Measurements from ENCODE around the gene NAIF1.

NAIF1 gene

GRCh38 chr9:128100581-128100980 is 33.5 kb upstream of the NAIF1 start:
- Histone ChIP-seq H3K4me3 (ENCODE audit: low read length) (no peak overlapping the region), H3K27me3 (ENCODE audit: control insufficient read depth, insufficient read depth, low read length) (no peaks in the 10 kb centered on the region), H3K4me1 (ENCODE audit: control insufficient read depth, insufficient read depth, low read length) (peaks cover 8% of the 10 kb centered on the region), H3K36me3 (ENCODE audit: control insufficient read depth, insufficient read depth, low read length) (peaks cover 26% of the 10 kb centered on the region), H3K9me3 (ENCODE audit: control insufficient read depth, insufficient read depth, low read length) (no peaks in the 10 kb centered on the region), H3K27ac (ENCODE audit: low read length) (no peak overlapping the region)
- DNase-seq (ENCODE audit: low read depth, low spot score) = no peak
- no CpG with 5 or more reads among the region's 10 CpGs for WGBS (ENCODE audit: insufficient coverage, insufficient read length)

GRCh38 chr9:128099932-128100491 is 32.9 kb upstream of the NAIF1 start:
- H3K4me1 ChIP-seq (ENCODE audit: control insufficient read depth, insufficient read depth, low read length) = peaks cover 8% of the 10 kb centered on the region
- H3K36me3 ChIP-seq (ENCODE audit: control insufficient read depth, insufficient read depth, low read length) = peaks cover 23% of the 10 kb centered on the region
- no CpG with 5 or more reads among the region's 16 CpGs for WGBS (ENCODE audit: insufficient coverage, insufficient read length)
- no peak overlapping the region for H3K4me3 ChIP-seq (ENCODE audit: low read length)
- DNase-seq (ENCODE audit: low read depth, low spot score) = no peak
- no peaks in the 10 kb centered on the region for H3K27me3 ChIP-seq (ENCODE audit: control insufficient read depth, insufficient read depth, low read length)
- no peak overlapping the region for H3K27ac ChIP-seq (ENCODE audit: low read length)
- no peaks in the 10 kb centered on the region for H3K9me3 ChIP-seq (ENCODE audit: control insufficient read depth, insufficient read depth, low read length)

- peaks cover 23% of the 10 kb centered on the region for H3K36me3 ChIP-seq (ENCODE audit: control insufficient read depth, insufficient read depth, low read length)
- H3K4me3 ChIP-seq (ENCODE audit: low read length) = peak overlapping the region; percentile 35; the same call in 1 of the 2 replicates
- H3K27me3 ChIP-seq (ENCODE audit: control insufficient read depth, insufficient read depth, low read length) = no peaks in the 10 kb centered on the region
- H3K27ac ChIP-seq (ENCODE audit: low read length) = no peak overlapping the region
- no CpG with 5 or more reads among the region's 16 CpGs for WGBS (ENCODE audit: insufficient coverage, insufficient read length)
- no peak for DNase-seq (ENCODE audit: low read depth, low spot score)
- H3K9me3 ChIP-seq (ENCODE audit: control insufficient read depth, insufficient read depth, low read length) = no peaks in the 10 kb centered on the region
- peaks cover 8% of the 10 kb centered on the region for H3K4me1 ChIP-seq (ENCODE audit: control insufficient read depth, insufficient read depth, low read length)
Observed at GRCh38 chr9:128099231-128099931, 32.3 kb upstream of the NAIF1 start.

GRCh38 chr9:128098297-128099230 is 31.4 kb upstream of the NAIF1 start:
- peak; percentile 91 for DNase-seq (ENCODE audit: low read depth, low spot score)
- no CpG with 5 or more reads among the region's 32 CpGs for whole genome bisulfite sequencing (ENCODE audit: insufficient coverage, insufficient read length)
- Histone ChIP-seq H3K4me3 (ENCODE audit: low read length) (peak overlapping the region; percentile 35; the same call in 1 of the 2 replicates), H3K9me3 (ENCODE audit: control insufficient read depth, insufficient read depth, low read length) (no peaks in the 10 kb centered on the region), H3K4me1 (ENCODE audit: control insufficient read depth, insufficient read depth, low read length) (peaks cover 8% of the 10 kb centered on the region), H3K27ac (ENCODE audit: low read length) (no peak overlapping the region), H3K27me3 (ENCODE audit: control insufficient read depth, insufficient read depth, low read length) (no peaks in the 10 kb centered on the region), H3K36me3 (ENCODE audit: control insufficient read depth, insufficient read depth, low read length) (peaks cover 17% of the 10 kb centered on the region)

- H3K4me3 ChIP-seq (ENCODE audit: low read length) = no peak overlapping the region
- H3K36me3 ChIP-seq (ENCODE audit: control insufficient read depth, insufficient read depth, low read length) = peaks cover 16% of the 10 kb centered on the region
- peaks cover 8% of the 10 kb centered on the region for H3K4me1 ChIP-seq (ENCODE audit: control insufficient read depth, insufficient read depth, low read length)
- no CpG with 5 or more reads among the region's 13 CpGs for WGBS (ENCODE audit: insufficient coverage, insufficient read length)
- no peak overlapping the region for H3K27ac ChIP-seq (ENCODE audit: low read length)
- no peaks in the 10 kb centered on the region for H3K27me3 ChIP-seq (ENCODE audit: control insufficient read depth, insufficient read depth, low read length)
- no peaks in the 10 kb centered on the region for H3K9me3 ChIP-seq (ENCODE audit: control insufficient read depth, insufficient read depth, low read length)
- DNase-seq (ENCODE audit: low read depth, low spot score) = no peak
Observed at GRCh38 chr9:128097543-128098296, 30.6 kb upstream of the NAIF1 start.

GRCh38 chr9:128096616-128097536 is 29.8 kb upstream of the NAIF1 start:
- Histone ChIP-seq H3K4me1 (ENCODE audit: control insufficient read depth, insufficient read depth, low read length) (peaks cover 8% of the 10 kb centered on the region), H3K27me3 (ENCODE audit: control insufficient read depth, insufficient read depth, low read length) (no peaks in the 10 kb centered on the region), H3K4me3 (ENCODE audit: low read length) (no peak overlapping the region), H3K9me3 (ENCODE audit: control insufficient read depth, insufficient read depth, low read length) (no peaks in the 10 kb centered on the region), H3K36me3 (ENCODE audit: control insufficient read depth, insufficient read depth, low read length) (peaks cover 7% of the 10 kb centered on the region), H3K27ac (ENCODE audit: low read length) (no peak overlapping the region)
- no CpG with 5 or more reads among the region's 19 CpGs for WGBS (ENCODE audit: insufficient coverage, insufficient read length)
- DNase-seq (ENCODE audit: low read depth, low spot score) = no peak

GRCh38 chr9:128094950-128095544 is 27.9 kb upstream of the NAIF1 start:
- no peaks in the 10 kb centered on the region for H3K36me3 ChIP-seq (ENCODE audit: control insufficient read depth, insufficient read depth, low read length)
- H3K4me3 ChIP-seq (ENCODE audit: low read length) = no peak overlapping the region
- no peaks in the 10 kb centered on the region for H3K27me3 ChIP-seq (ENCODE audit: control insufficient read depth, insufficient read depth, low read length)
- H3K27ac ChIP-seq (ENCODE audit: low read length) = no peak overlapping the region
- H3K4me1 ChIP-seq (ENCODE audit: control insufficient read depth, insufficient read depth, low read length) = peaks cover 10% of the 10 kb centered on the region
- DNase-seq (ENCODE audit: low read depth, low spot score) = no peak
- H3K9me3 ChIP-seq (ENCODE audit: control insufficient read depth, insufficient read depth, low read length) = no peaks in the 10 kb centered on the region
- no CpG with 5 or more reads among the region's 11 CpGs for WGBS (ENCODE audit: insufficient coverage, insufficient read length)

- Histone ChIP-seq H3K9me3 (ENCODE audit: control insufficient read depth, insufficient read depth, low read length) (no peaks in the 10 kb centered on the region), H3K36me3 (ENCODE audit: control insufficient read depth, insufficient read depth, low read length) (no peaks in the 10 kb centered on the region), H3K27me3 (ENCODE audit: control insufficient read depth, insufficient read depth, low read length) (no peaks in the 10 kb centered on the region), H3K4me1 (ENCODE audit: control insufficient read depth, insufficient read depth, low read length) (peaks cover 8% of the 10 kb centered on the region), H3K4me3 (ENCODE audit: low read length) (no peak overlapping the region), H3K27ac (ENCODE audit: low read length) (no peak overlapping the region)
- DNase-seq (ENCODE audit: low read depth, low spot score) = no peak
- no CpG with 5 or more reads among the region's 8 CpGs for WGBS (ENCODE audit: insufficient coverage, insufficient read length)
Observed at GRCh38 chr9:128094166-128094949, 27.2 kb upstream of the NAIF1 start.

- no CpG with 5 or more reads among the region's 4 CpGs for WGBS (ENCODE audit: insufficient coverage, insufficient read length)
- H3K4me1 ChIP-seq (ENCODE audit: control insufficient read depth, insufficient read depth, low read length) = peaks cover 6% of the 10 kb centered on the region
- H3K27me3 ChIP-seq (ENCODE audit: control insufficient read depth, insufficient read depth, low read length) = no peaks in the 10 kb centered on the region
- no peaks in the 10 kb centered on the region for H3K9me3 ChIP-seq (ENCODE audit: control insufficient read depth, insufficient read depth, low read length)
- no peak for DNase-seq (ENCODE audit: low read depth, low spot score)
- no peaks in the 10 kb centered on the region for H3K36me3 ChIP-seq (ENCODE audit: control insufficient read depth, insufficient read depth, low read length)
- no peak overlapping the region for H3K4me3 ChIP-seq (ENCODE audit: low read length)
- no peak overlapping the region for H3K27ac ChIP-seq (ENCODE audit: low read length)
Observed at GRCh38 chr9:128093011-128093410, 25.9 kb upstream of the NAIF1 start.

All from iPS DF 6.9 (cell line).